ENCODE measurements around the gene ARHGAP26. TPM values are rescaled to one million over a fixed set of nuclear protein-coding genes. Genes with fewer than 3 reads are reported as not detected.

ARHGAP26 gene
- total and polyA plus RNA-seq, 2 experiments from 2014 or later = 9.5 to 16.8 TPM

- TF ChIP-seq ZNF462 (CRISPR knock-in tag; IDR thresholded peaks at IDR 0.05) (no peak), ZNF114 (CRISPR knock-in tag; IDR thresholded peaks at IDR 0.05) (no peak), ETS1 (IDR thresholded peaks at IDR 0.05) (no peak), NANOG (IDR thresholded peaks at IDR 0.05; ENCODE audit: borderline replicate concordance) (no peak), EZH2phosphoT487 (IDR thresholded peaks at IDR 0.05; ENCODE audit: unreplicated experiment) (no peak), JUNB (IDR thresholded peaks at IDR 0.05; ENCODE audit: unreplicated experiment) (no peak)
Observed at GRCh38 chr5:142902186-142902965, 132.2 kb downstream of the ARHGAP26 start (continued).

GRCh38 chr5:142904416-142904815 lies 134.2 kb downstream of the ARHGAP26 start:
- H3K4me1 Mint-ChIP-seq = peaks cover 35% of the 10 kb centered on the region
- Histone ChIP-seq H3K4me2 (no peak overlapping the region), H3K9me2 (ENCODE audit: insufficient read depth) (no peaks in the 10 kb centered on the region), H3K27me3 (ENCODE audit: insufficient read depth) (no peaks in the 10 kb centered on the region), H3F3A (replicated peaks; ENCODE audit: low read depth) (no peaks in the 10 kb centered on the region), H3K4me1 (ENCODE audit: insufficient read depth) (peaks cover 14% of the 10 kb centered on the region), H3K4me3 (no peak overlapping the region), H4K20me1 (replicated peaks; ENCODE audit: insufficient read depth) (no peaks in the 10 kb centered on the region; the same call in 1 of the 2 replicates), H3K27ac (ENCODE audit: low read depth) (no peak overlapping the region), H2AFZ (no peak overlapping the region), H3K79me2 (replicated peaks; ENCODE audit: insufficient read depth) (no peaks in the 10 kb centered on the region), H3K36me3 (ENCODE audit: insufficient read depth) (peaks cover 15% of the 10 kb centered on the region)
- no peak overlapping the region for H3K4me3 Mint-ChIP-seq
- DNase-seq (ENCODE audit: low spot score) = no peak
- peaks cover 31% of the 10 kb centered on the region; the same call in 2 of the 3 replicates for H3K36me3 Mint-ChIP-seq (ENCODE audit: low read depth)
- H3K27me3 Mint-ChIP-seq (ENCODE audit: insufficient read depth, low read depth, poor library complexity) = no peaks in the 10 kb centered on the region
- H3K27ac Mint-ChIP-seq = no peak overlapping the region
- no peak for ATAC-seq
- H3K9me3 Mint-ChIP-seq = no peaks in the 10 kb centered on the region
- no peak for TF ChIP-seq ZNF114 (CRISPR knock-in tag; IDR thresholded peaks at IDR 0.05)
- no peak for TF ChIP-seq CTCF (conservative IDR thresholded peaks at IDR 0.05; ENCODE audit: low read depth in 2 of 2)
- TF ChIP-seq EZH2 (IDR thresholded peaks at IDR 0.05; ENCODE audit: low read depth, unreplicated experiment) = no peak
- no peak for TF ChIP-seq STAT1 (IDR thresholded peaks at IDR 0.05; ENCODE audit: unreplicated experiment)
- no peak for TF ChIP-seq JUNB (IDR thresholded peaks at IDR 0.05; ENCODE audit: unreplicated experiment)
- TF ChIP-seq ZNF331 (CRISPR knock-in tag; IDR thresholded peaks at IDR 0.05; ENCODE audit: low read depth) = no peak
- no peak for TF ChIP-seq REST (IDR thresholded peaks at IDR 0.05; ENCODE audit: unreplicated experiment)
- TF ChIP-seq EZH2phosphoT487 (IDR thresholded peaks at IDR 0.05; ENCODE audit: unreplicated experiment) = no peak

All from GM23338 (cell line).